ENCODE results near the gene TSPAN16. TPM values are rescaled to one million over a fixed set of nuclear protein-coding genes. Genes with fewer than 3 reads are reported as not detected.

The TSPAN16 gene
- total RNA-seq, 1 experiment from 2014 or later, result not detected

DNA sequence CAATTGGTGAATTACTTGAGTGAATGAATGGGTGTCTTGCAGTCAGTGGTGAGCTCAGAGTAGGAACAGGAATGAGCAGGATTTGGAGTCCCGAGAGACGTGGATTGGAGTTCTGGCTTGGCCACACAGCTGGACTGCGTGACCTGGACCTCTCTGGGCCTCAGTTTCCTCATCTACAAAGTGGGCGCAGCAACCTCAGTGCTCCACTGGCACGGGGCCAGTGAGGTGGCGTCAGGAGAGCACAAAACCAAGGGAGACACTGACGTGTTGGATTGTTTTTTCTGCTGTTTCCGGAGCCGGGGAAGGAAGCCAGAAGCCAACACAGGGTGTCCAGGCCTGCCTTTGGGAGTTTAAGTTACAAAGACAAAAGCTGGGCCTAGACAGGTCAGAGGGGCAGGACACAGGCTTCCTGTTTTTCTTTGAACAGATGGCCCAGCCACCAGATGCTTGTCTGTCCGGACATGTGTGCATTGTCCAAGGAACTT is 27.1 kb upstream of the TSPAN16 start:
- Mint-ChIP-seq H3K27ac (peak overlapping the region in 2 of 3 experiments; percentile 28 to 70; a peak in 2 of 7 replicates), H3K27me3 (ENCODE audit: low read depth) (peaks cover 2% of the 10 kb centered on the region; the same call in 1 of the 2 replicates), H3K9me3 (no peaks in the 10 kb centered on the region), H3K36me3 (ENCODE audit: insufficient read depth in 1 of 3, low read depth in 3 of 3) (no peaks in the 10 kb centered on the region), H3K4me3 (peak overlapping the region in 1 of 2 experiments; percentile 4; a peak in 1 of 5 replicates), H3K4me1 (peaks cover 7 to 11% of the 10 kb centered on the region in 2 experiments; a peak in 3 of 4 replicates)
- Histone ChIP-seq H3K18ac (ENCODE audit: insufficient read length, low read depth, low read length) (no peak overlapping the region), H2AK5ac (ENCODE audit: insufficient read length, low read length) (no peak overlapping the region), H2AFZ (ENCODE audit: low read length) (no peak overlapping the region), H3K9me3 (ENCODE audit: control insufficient read depth, low read depth, low read length) (no peaks in the 10 kb centered on the region), H3K27ac (ENCODE audit: insufficient read length, low read depth, low read length) (no peak overlapping the region), H2BK12ac (ENCODE audit: insufficient read length, low read depth, low read length) (no peak overlapping the region), H2BK15ac (ENCODE audit: low read depth, low read length) (no peak overlapping the region), H4K8ac (replicated peaks; ENCODE audit: insufficient read length, low read depth, low read length) (no peak overlapping the region), H2BK120ac (ENCODE audit: low read depth, low read length, poor library complexity, severe bottlenecking) (no peak overlapping the region), H3K14ac (ENCODE audit: insufficient read depth, low read length) (no peak overlapping the region), H4K91ac (ENCODE audit: insufficient read length, low read depth, low read length) (no peak overlapping the region), H4K20me1 (ENCODE audit: control insufficient read depth, insufficient read depth, insufficient read length) (no peaks in the 10 kb centered on the region), H3K27me3 (ENCODE audit: insufficient read depth, low read length) (no peaks in the 10 kb centered on the region), H2BK20ac (ENCODE audit: low read depth, low read length, poor library complexity, severe bottlenecking) (no peak overlapping the region), H3K9ac (ENCODE audit: extremely low read depth, insufficient read length, low read length) (no peak overlapping the region), H4K5ac (ENCODE audit: insufficient read length, low read depth, low read length) (no peak overlapping the region), H3K79me2 (ENCODE audit: insufficient read depth, low read length) (no peaks in the 10 kb centered on the region), H3T11ph (ENCODE audit: low read length) (no peak overlapping the region), H3K4me2 (ENCODE audit: insufficient read depth, insufficient read length, low read length) (no peak overlapping the region), H3K23me2 (ENCODE audit: insufficient read length, low read depth, low read length, poor library complexity, severe bottlenecking) (no peaks in the 10 kb centered on the region), H3K56ac (ENCODE audit: insufficient read length, low read depth, low read length) (no peak overlapping the region), H3K4me1 (ENCODE audit: insufficient read depth, low read length) (no peaks in the 10 kb centered on the region), H3K79me1 (ENCODE audit: insufficient read depth, low read depth, low read length, poor library complexity, severe bottlenecking) (no peaks in the 10 kb centered on the region), H3K4ac (ENCODE audit: low read depth, low read length) (no peak overlapping the region), H2BK5ac (ENCODE audit: insufficient read length, low read length) (no peak overlapping the region), H3K23ac (ENCODE audit: insufficient read length, low read depth, low read length) (no peak overlapping the region)
- no peak for DNase-seq
- no peak for TF ChIP-seq CTCF (conservative IDR thresholded peaks at IDR 0.05)
- no CpG with 5 or more reads among the region's 10 CpGs for WGBS (ENCODE audit: extremely low coverage, insufficient read length, low lambda C conversion rate)

Data from H9 (cell line).